Nephron (organoid): ENCODE results near the gene RIMBP2.

Experiments used
- H3K27ac Mint-ChIP-seq, 3 experiments: 2 replicates each; pipeline ENCODE4 v1.8.0; 2020; ENCODE audit warnings: mixed read lengths in 3 of 3, mild to moderate bottlenecking in 2 of 3, moderate library complexity in 1 of 3
- H3K27me3 Mint-ChIP-seq: 2 replicates; pipeline ENCODE4 v1.8.0; 2021; ENCODE audit warnings: low read depth, mild to moderate bottlenecking, moderate library complexity, mixed read lengths
- H3K36me3 Mint-ChIP-seq: 2 replicates; pipeline ENCODE4 v1.8.0; 2020; ENCODE audit warnings: low read depth, mixed read lengths
- H3K4me1 Mint-ChIP-seq: 2 replicates; pipeline ENCODE4 v1.8.0; 2020; ENCODE audit warnings: mixed read lengths
- H3K4me3 Mint-ChIP-seq, 3 experiments: 2 replicates each; pipeline ENCODE4 v1.8.0; 2020; ENCODE audit warnings: mild to moderate bottlenecking in 3 of 3, mixed read lengths in 3 of 3, moderate library complexity in 2 of 3
- H3K9me3 Mint-ChIP-seq: 2 replicates; pipeline ENCODE4 v1.8.0; 2020; ENCODE audit warnings: mixed read lengths
- CTCF ChIP-seq, 3 experiments: fragments of 200-600 bp; sonication (generic); IDR thresholded peaks; one replicate each; pipeline ENCODE4 v1.5.0; 2021; ENCODE audit warnings: antibody characterized with exemption in 3 of 3; ENCODE audit not compliant: unreplicated experiment in 3 of 3

Gene RIMBP2

GRCh38 chr12:130583317-130583716, 132.8 kb downstream of the RIMBP2 start:
- Mint-ChIP-seq H3K36me3 (no peaks in the 10 kb centered on the region), H3K4me3 (no peak overlapping the region), H3K9me3 (peaks cover 7% of the 10 kb centered on the region), H3K27ac (no peak overlapping the region), H3K4me1 (no peaks in the 10 kb centered on the region), H3K27me3 (peaks cover 8% of the 10 kb centered on the region)
- no peak for TF ChIP-seq CTCF (IDR thresholded peaks at IDR 0.05; ENCODE audit: unreplicated experiment in 3 of 3)

GRCh38 chr12:130582286-130582685, 133.8 kb downstream of the RIMBP2 start:
- Mint-ChIP-seq H3K27me3 (peaks cover 6% of the 10 kb centered on the region), H3K27ac (no peak overlapping the region), H3K9me3 (peaks cover 7% of the 10 kb centered on the region), H3K4me3 (no peak overlapping the region), H3K4me1 (no peaks in the 10 kb centered on the region), H3K36me3 (no peaks in the 10 kb centered on the region)
- TF ChIP-seq CTCF (IDR thresholded peaks at IDR 0.05; ENCODE audit: unreplicated experiment in 3 of 3), result no peak

GRCh38 chr12:130581782-130582181, 134.3 kb downstream of the RIMBP2 start:
- Mint-ChIP-seq H3K9me3 (peaks cover 7% of the 10 kb centered on the region), H3K36me3 (no peaks in the 10 kb centered on the region), H3K27ac (no peak overlapping the region), H3K27me3 (peaks cover 6% of the 10 kb centered on the region), H3K4me3 (no peak overlapping the region), H3K4me1 (no peaks in the 10 kb centered on the region)
- no peak for TF ChIP-seq CTCF (IDR thresholded peaks at IDR 0.05; ENCODE audit: unreplicated experiment in 3 of 3)

GRCh38 chr12:130579231-130579630, 136.9 kb downstream of the RIMBP2 start:
- Mint-ChIP-seq H3K36me3 (no peaks in the 10 kb centered on the region), H3K4me1 (no peaks in the 10 kb centered on the region), H3K9me3 (peaks cover 5% of the 10 kb centered on the region), H3K27ac (no peak overlapping the region), H3K4me3 (no peak overlapping the region), H3K27me3 (peaks cover 3% of the 10 kb centered on the region)
- TF ChIP-seq CTCF (IDR thresholded peaks at IDR 0.05; ENCODE audit: unreplicated experiment in 3 of 3), result no peak

- peaks cover 5% of the 10 kb centered on the region for H3K9me3 Mint-ChIP-seq
- H3K27ac Mint-ChIP-seq, result no peak overlapping the region
- peaks cover 8% of the 10 kb centered on the region for H3K27me3 Mint-ChIP-seq
- H3K4me3 Mint-ChIP-seq, result no peak overlapping the region
- no peak for TF ChIP-seq CTCF (IDR thresholded peaks at IDR 0.05; ENCODE audit: unreplicated experiment in 3 of 3)
- no peaks in the 10 kb centered on the region for H3K36me3 Mint-ChIP-seq
- H3K4me1 Mint-ChIP-seq, result peaks cover 12% of the 10 kb centered on the region
Observed at GRCh38 chr12:130577351-130577750, 138.7 kb downstream of the RIMBP2 start.

GRCh38 chr12:130576371-130576816, 139.7 kb downstream of the RIMBP2 start:
- no peak for TF ChIP-seq CTCF (IDR thresholded peaks at IDR 0.05; ENCODE audit: unreplicated experiment in 3 of 3)
- no peak overlapping the region for H3K4me3 Mint-ChIP-seq
- H3K36me3 Mint-ChIP-seq, result no peaks in the 10 kb centered on the region
- H3K27ac Mint-ChIP-seq, result no peak overlapping the region
- H3K4me1 Mint-ChIP-seq, result peaks cover 12% of the 10 kb centered on the region
- H3K9me3 Mint-ChIP-seq, result peaks cover 5% of the 10 kb centered on the region
- H3K27me3 Mint-ChIP-seq, result peaks cover 8% of the 10 kb centered on the region
